Measurements from ENCODE around the gene AGPAT2. TPM values are rescaled to one million over a fixed set of nuclear protein-coding genes. Genes with fewer than 3 reads are reported as not detected.

The AGPAT2 gene
- total and polyA plus RNA-seq, 2 donors from 2014 or later, result 73.4 to 83.6 TPM

GRCh38 chr9:136685216-136685615 lies 2.0 kb downstream of the AGPAT2 start:
- Histone ChIP-seq H3K9me3 (ENCODE audit: control insufficient read depth in 2 of 3, insufficient read depth in 1 of 3, low read length in 3 of 3) (no peaks in the 10 kb centered on the region), H3K36me3 (ENCODE audit: control insufficient read depth in 2 of 3, insufficient read depth in 3 of 3, low read length in 3 of 3) (no peaks in the 10 kb centered on the region), H3K4me3 (ENCODE audit: low read length in 3 of 3) (peak overlapping the region in 1 of 3 donors; percentile 69), H3K9ac (ENCODE audit: low read length in 3 of 3) (no peak overlapping the region), H3K27ac (ENCODE audit: low read depth in 2 of 2, low read length in 2 of 2) (no peak overlapping the region), H3K27me3 (ENCODE audit: control insufficient read depth, insufficient read depth, low read length) (no peaks in the 10 kb centered on the region), H3K4me1 (ENCODE audit: control insufficient read depth in 2 of 3, insufficient read depth in 2 of 3, low read depth in 1 of 3, low read length in 3 of 3) (peaks cover 0 to 25% (median 0%) of the 10 kb centered on the region in 3 donors)
- no peak for TF ChIP-seq CTCF (IDR thresholded peaks at IDR 0.05; ENCODE audit: borderline replicate concordance, extremely low read depth, insufficient read depth)
- DNase-seq (no peak), FAIRE-seq (no peak)
- intact Hi-C loops (cut with DNase I), result no loop called here

- DNase-seq (no peak), FAIRE-seq (no peak)
- intact Hi-C loops (cut with DNase I), result no loop called here
- no peak for TF ChIP-seq CTCF (IDR thresholded peaks at IDR 0.05; ENCODE audit: borderline replicate concordance, extremely low read depth, insufficient read depth)
- H3K27ac ChIP-seq (ENCODE audit: low read depth in 2 of 2, low read length in 2 of 2), result no peak overlapping the region
- H3K4me3 ChIP-seq (ENCODE audit: low read length in 3 of 3), result no peak overlapping the region
- no peak overlapping the region for H3K9ac ChIP-seq (ENCODE audit: low read length in 3 of 3)
- H3K36me3 ChIP-seq (ENCODE audit: control insufficient read depth in 2 of 3, insufficient read depth in 3 of 3, low read length in 3 of 3), result no peaks in the 10 kb centered on the region
- no peaks in the 10 kb centered on the region for H3K9me3 ChIP-seq (ENCODE audit: control insufficient read depth in 2 of 3, insufficient read depth in 1 of 3, low read length in 3 of 3)
- H3K27me3 ChIP-seq (ENCODE audit: control insufficient read depth, insufficient read depth, low read length), result no peaks in the 10 kb centered on the region
- H3K4me1 ChIP-seq (ENCODE audit: control insufficient read depth in 2 of 3, insufficient read depth in 2 of 3, low read depth in 1 of 3, low read length in 3 of 3), result peaks cover 0 to 23% (median 0%) of the 10 kb centered on the region in 3 donors
Measured at GRCh38 chr9:136684799-136685198, 2.5 kb downstream of the AGPAT2 start.

- DNase-seq, result no peak
- no peak for TF ChIP-seq CTCF (IDR thresholded peaks at IDR 0.05; ENCODE audit: borderline replicate concordance, extremely low read depth, insufficient read depth)
- Histone ChIP-seq H3K27me3 (ENCODE audit: control insufficient read depth, insufficient read depth, low read length) (no peaks in the 10 kb centered on the region), H3K9ac (ENCODE audit: low read length in 3 of 3) (no peak overlapping the region), H3K4me3 (ENCODE audit: low read length in 3 of 3) (no peak overlapping the region), H3K4me1 (ENCODE audit: control insufficient read depth in 2 of 3, insufficient read depth in 2 of 3, low read depth in 1 of 3, low read length in 3 of 3) (peaks cover 0 to 26% (median 0%) of the 10 kb centered on the region in 3 donors), H3K36me3 (ENCODE audit: control insufficient read depth in 2 of 3, insufficient read depth in 3 of 3, low read length in 3 of 3) (no peaks in the 10 kb centered on the region), H3K9me3 (ENCODE audit: control insufficient read depth in 2 of 3, insufficient read depth in 1 of 3, low read length in 3 of 3) (no peaks in the 10 kb centered on the region), H3K27ac (ENCODE audit: low read depth in 2 of 2, low read length in 2 of 2) (no peak overlapping the region)
- no peak for FAIRE-seq
- intact Hi-C loops (cut with DNase I), result no loop called here
Measured at GRCh38 chr9:136684339-136684738, 2.9 kb downstream of the AGPAT2 start.

GRCh38 chr9:136683755-136684154 lies 3.5 kb downstream of the AGPAT2 start:
- no peak for TF ChIP-seq CTCF (IDR thresholded peaks at IDR 0.05; ENCODE audit: borderline replicate concordance, extremely low read depth, insufficient read depth)
- Histone ChIP-seq H3K27ac (ENCODE audit: low read depth in 2 of 2, low read length in 2 of 2) (no peak overlapping the region), H3K36me3 (ENCODE audit: control insufficient read depth in 2 of 3, insufficient read depth in 3 of 3, low read length in 3 of 3) (no peaks in the 10 kb centered on the region), H3K9ac (ENCODE audit: low read length in 3 of 3) (no peak overlapping the region), H3K27me3 (ENCODE audit: control insufficient read depth, insufficient read depth, low read length) (no peaks in the 10 kb centered on the region), H3K9me3 (ENCODE audit: control insufficient read depth in 2 of 3, insufficient read depth in 1 of 3, low read length in 3 of 3) (no peaks in the 10 kb centered on the region), H3K4me3 (ENCODE audit: low read length in 3 of 3) (no peak overlapping the region), H3K4me1 (ENCODE audit: control insufficient read depth in 2 of 3, insufficient read depth in 2 of 3, low read depth in 1 of 3, low read length in 3 of 3) (peaks cover 0 to 28% (median 0%) of the 10 kb centered on the region in 3 donors)
- intact Hi-C loops (cut with DNase I), result no loop called here
- FAIRE-seq, result no peak
- no peak for DNase-seq

Measured in kidney (tissue), 14 donors.